Liver (tissue), 3 donors: ENCODE results near the gene LIMCH1.

Experiments used
- ATF3 ChIP-seq: IDR thresholded peaks from 2 replicates; pipeline ENCODE4 v1.6.1; 2016; ENCODE audit warnings: antibody characterized with exemption
- CTCF ChIP-seq: fragments of 150-350 bp; IDR thresholded peaks from 2 replicates; pipeline ENCODE4 v1.5.1; 2017; ENCODE audit warnings: improper control_type of control experiment, low read depth, low read length; ENCODE audit not compliant: missing input control
- EGR1 ChIP-seq, 2 donors: IDR thresholded peaks; 2 replicates each; pipeline ENCODE4 v1.6.1; 2016 to 2018; ENCODE audit warnings: antibody characterized with exemption in 2 of 2, low read depth in 2 of 2
- HNF4A ChIP-seq, 2 donors: conservative IDR thresholded peaks; 2 replicates each; pipeline ENCODE4 v1.6.1; 2016; ENCODE audit warnings: antibody characterized with exemption in 2 of 2, mild to moderate bottlenecking in 2 of 2
- JUND ChIP-seq, 2 donors: IDR thresholded peaks; 2 replicates each; pipeline ENCODE4 v1.6.1; 2016; ENCODE audit warnings: antibody characterized with exemption in 2 of 2
- RAD21 ChIP-seq, 2 donors: IDR thresholded peaks; 2 replicates each; pipeline ENCODE4 v1.6.1; 2016; ENCODE audit warnings: antibody characterized with exemption in 2 of 2, mild to moderate bottlenecking in 2 of 2
- REST ChIP-seq: IDR thresholded peaks from 2 replicates; pipeline ENCODE4 v1.6.1; 2016; ENCODE audit warnings: antibody characterized with exemption, mild to moderate bottlenecking
- RXRA ChIP-seq, 2 donors: IDR thresholded peaks; 2 replicates each; pipeline ENCODE4 v1.6.1; 2017 to 2018; ENCODE audit warnings: antibody characterized with exemption in 2 of 2, mild to moderate bottlenecking in 1 of 2
- SP1 ChIP-seq: IDR thresholded peaks from 2 replicates; pipeline ENCODE4 v1.6.1; 2018; ENCODE audit warnings: antibody characterized with exemption, mild to moderate bottlenecking
- TAF1 ChIP-seq: conservative IDR thresholded peaks from 2 replicates; pipeline ENCODE4 v1.6.1; 2016; ENCODE audit warnings: antibody characterized with exemption, mild to moderate bottlenecking
- YY1 ChIP-seq: IDR thresholded peaks from 2 replicates; pipeline ENCODE4 v1.6.1; 2016; ENCODE audit warnings: antibody characterized with exemption, mild to moderate bottlenecking
- TF ChIP-seq, protein P1 (sequence below): IDR thresholded peaks from 2 replicates; pipeline ENCODE4 v1.6.1; 2016; ENCODE audit warnings: antibody characterized with exemption
- TF ChIP-seq, protein P2 (sequence below): IDR thresholded peaks from 2 replicates; pipeline ENCODE4 v1.6.1; 2016; ENCODE audit warnings: antibody characterized with exemption
- donor health status: healthy.
- donor health status: healthy.

GRCh38 chr4:41646862-41647261, 108.9 kb downstream of the LIMCH1 start:
- TF ChIP-seq CTCF (no peak), REST (no peak), HNF4A (conservative IDR thresholded peaks at IDR 0.05) (no peak), RXRA (IDR thresholded peaks at IDR 0.05) (no peak), RAD21 (IDR thresholded peaks at IDR 0.05) (no peak), SP1 (no peak), TAF1 (no peak), YY1 (no peak), ATF3 (no peak), EGR1 (IDR thresholded peaks at IDR 0.05; ENCODE audit: low read depth in 2 of 2) (no peak), JUND (IDR thresholded peaks at IDR 0.05) (no peak)
- TF ChIP-seq, protein P1, sequence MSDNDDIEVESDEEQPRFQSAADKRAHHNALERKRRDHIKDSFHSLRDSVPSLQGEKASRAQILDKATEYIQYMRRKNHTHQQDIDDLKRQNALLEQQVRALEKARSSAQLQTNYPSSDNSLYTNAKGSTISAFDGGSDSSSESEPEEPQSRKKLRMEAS = no peak
- TF ChIP-seq, protein P2, sequence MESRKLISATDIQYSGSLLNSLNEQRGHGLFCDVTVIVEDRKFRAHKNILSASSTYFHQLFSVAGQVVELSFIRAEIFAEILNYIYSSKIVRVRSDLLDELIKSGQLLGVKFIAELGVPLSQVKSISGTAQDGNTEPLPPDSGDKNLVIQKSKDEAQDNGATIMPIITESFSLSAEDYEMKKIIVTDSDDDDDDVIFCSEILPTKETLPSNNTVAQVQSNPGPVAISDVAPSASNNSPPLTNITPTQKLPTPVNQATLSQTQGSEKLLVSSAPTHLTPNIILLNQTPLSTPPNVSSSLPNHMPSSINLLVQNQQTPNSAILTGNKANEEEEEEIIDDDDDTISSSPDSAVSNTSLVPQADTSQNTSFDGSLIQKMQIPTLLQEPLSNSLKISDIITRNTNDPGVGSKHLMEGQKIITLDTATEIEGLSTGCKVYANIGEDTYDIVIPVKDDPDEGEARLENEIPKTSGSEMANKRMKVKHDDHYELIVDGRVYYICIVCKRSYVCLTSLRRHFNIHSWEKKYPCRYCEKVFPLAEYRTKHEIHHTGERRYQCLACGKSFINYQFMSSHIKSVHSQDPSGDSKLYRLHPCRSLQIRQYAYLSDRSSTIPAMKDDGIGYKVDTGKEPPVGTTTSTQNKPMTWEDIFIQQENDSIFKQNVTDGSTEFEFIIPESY = no peak
